GM21447 (cell line): ENCODE data around the gene EIF2B1.

ENCODE experiments used
- ATAC-seq: cut with Tn5 transposase; IDR thresholded peaks from one replicate; pipeline ENCODE4 v1.9.1; 2021; ENCODE audit not compliant: unreplicated experiment

EIF2B1 gene

DNA sequence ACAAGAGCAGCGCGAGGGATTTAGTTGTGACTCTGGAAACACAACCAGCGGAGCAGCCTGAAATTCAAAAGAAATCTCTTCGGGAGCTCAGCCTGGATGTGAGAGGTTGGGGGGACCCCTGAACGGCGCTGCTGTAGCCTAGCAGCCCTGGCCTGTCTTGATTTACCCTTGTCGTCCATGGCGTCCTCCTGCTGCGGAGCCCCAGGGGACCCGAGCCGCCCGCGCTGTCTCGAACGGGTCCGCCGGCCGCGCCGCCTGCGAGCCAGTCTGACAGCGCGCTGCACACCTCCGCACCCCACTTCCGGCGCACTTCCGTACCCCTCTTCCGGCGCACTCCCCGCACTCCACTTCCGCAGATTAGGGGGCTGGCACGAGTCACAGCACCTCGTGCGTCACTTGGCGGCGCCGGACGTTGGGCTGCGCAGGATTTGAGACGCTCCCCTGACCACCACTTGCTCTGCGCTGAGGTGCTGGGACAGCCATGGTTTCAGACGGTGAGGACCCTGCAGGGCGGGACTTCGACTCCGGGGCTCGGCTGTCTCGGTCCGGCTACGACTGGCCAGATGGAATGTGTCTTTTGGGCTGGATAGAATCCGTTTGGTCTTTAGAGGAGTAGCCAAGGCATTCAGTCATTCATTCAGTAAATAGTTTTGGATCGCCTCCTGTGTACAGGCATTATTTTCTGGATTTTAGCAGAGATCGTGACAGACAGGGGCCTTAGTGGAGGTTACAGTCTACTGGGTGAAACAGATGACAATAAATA is at the start of gene EIF2B1, which contains the start of gene GTF2H3:
TSS of gene EIF2B1 (minus strand) at position 308 of the 763 bp plus-strand sequence. CDS start at position 179, 129 bp downstream.
TSS of gene GTF2H3 (plus strand) at position 451 of the 763 bp plus-strand sequence. CDS start at position 482, 31 bp downstream.
- peak; percentile 93 for ATAC-seq

DNA sequence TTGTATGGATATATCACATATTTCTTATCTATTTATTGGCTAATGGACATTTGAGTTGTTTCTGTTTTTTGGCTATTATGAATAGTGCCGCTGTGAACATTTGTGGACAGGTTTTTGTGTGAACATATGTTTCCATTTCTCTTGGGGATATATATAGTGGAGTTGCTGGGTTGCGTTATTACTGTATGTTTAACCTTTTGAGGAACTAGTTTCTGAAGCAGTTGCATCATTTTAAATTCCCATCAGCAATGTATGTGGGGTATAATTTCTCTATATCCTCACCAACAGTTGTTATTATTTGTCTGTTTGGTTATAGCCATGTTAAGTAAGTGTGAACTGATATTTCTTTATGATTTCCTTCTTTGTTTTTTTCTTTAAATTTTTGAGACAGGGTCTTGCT is 48.1 kb upstream of the EIF2B1 start:
- no peak for ATAC-seq

- ATAC-seq: no peak
Measured at GRCh38 chr12:123678981-123679380, 45.5 kb upstream of the EIF2B1 start.

DNA sequence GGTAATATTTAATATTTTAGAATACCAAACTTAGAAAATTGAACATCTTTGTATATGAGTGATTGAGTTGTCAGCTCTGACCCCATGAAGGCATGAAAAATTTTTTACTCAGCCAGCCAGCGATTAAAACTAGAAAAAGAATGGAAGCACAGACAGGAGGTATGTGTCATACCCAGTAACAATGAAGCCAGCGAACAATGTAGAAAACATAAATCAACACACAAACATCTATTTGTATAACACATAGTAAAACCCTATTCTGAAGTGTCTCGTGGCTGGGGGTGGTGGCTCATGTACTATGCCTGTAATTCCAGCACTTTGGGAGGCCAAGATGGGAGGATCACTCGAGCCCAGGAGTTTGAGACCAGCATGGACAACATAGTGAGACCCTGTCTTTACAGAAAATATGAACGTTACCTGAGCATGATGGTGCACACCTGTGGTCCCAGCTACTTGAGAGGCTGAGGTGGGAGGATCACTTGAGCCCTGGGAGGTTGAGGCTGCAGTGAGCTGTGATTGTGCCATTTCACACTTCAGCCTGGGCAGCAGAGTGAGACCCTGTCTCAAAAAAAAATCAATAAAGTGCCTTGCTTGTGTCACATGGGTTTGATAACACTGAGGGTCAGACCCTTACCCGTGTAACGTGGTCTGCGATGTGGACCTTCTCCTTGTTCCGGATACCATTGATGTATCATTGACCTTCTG is 43.3 kb upstream of the EIF2B1 start:
- no peak for ATAC-seq

DNA sequence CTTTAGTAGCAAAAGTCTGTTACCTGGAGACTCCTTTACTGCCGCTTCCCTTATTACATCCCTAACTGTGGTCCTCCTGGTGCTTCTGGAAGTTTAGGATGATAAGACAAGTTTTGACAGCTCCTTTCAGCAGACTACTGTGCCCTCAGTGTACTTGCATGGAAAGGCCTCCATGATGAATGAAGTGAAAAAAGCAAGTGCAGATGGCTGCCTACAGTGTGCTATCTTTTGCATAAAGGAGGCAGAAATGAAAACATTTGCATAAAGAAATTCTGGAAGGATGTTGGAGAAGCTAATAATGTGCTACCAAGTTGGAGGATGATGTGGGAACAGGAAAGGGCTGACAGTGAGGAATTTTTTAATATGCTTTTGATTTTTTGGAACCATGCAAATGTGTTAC is 42.0 kb upstream of the EIF2B1 start:
- no peak for ATAC-seq

DNA sequence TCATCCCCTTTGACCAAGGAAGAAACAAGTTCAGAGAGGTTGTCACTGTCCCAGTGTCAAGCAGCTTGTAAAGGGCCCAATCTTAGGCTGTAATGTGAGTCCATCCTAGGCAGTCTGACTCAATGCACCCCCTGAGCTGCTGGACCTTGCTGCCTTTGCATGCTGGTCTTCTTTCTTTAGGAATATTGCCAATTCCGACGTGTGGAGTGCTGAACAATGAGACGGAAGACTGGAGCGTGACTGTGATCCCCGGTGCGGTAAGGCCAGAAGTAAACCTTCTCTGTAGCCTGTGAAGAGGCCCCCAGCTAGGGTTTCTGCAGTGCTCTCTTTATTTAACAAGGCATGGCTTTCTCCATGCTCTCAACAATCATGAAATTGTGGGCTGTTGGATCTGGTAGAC is 38.4 kb upstream of the EIF2B1 start:
- ATAC-seq: no peak

- ATAC-seq: peak; percentile 97
Measured at GRCh38 chr12:123670882-123671728, 37.6 kb upstream of the EIF2B1 start, which contains the start of gene TCTN2. Gene TCTN2 (plus strand): TSS chr12:123671113. CDS start chr12:123671241, 128 bp downstream.

- no peak for ATAC-seq
Measured at GRCh38 chr12:123667771-123668170, 34.3 kb upstream of the EIF2B1 start.

DNA sequence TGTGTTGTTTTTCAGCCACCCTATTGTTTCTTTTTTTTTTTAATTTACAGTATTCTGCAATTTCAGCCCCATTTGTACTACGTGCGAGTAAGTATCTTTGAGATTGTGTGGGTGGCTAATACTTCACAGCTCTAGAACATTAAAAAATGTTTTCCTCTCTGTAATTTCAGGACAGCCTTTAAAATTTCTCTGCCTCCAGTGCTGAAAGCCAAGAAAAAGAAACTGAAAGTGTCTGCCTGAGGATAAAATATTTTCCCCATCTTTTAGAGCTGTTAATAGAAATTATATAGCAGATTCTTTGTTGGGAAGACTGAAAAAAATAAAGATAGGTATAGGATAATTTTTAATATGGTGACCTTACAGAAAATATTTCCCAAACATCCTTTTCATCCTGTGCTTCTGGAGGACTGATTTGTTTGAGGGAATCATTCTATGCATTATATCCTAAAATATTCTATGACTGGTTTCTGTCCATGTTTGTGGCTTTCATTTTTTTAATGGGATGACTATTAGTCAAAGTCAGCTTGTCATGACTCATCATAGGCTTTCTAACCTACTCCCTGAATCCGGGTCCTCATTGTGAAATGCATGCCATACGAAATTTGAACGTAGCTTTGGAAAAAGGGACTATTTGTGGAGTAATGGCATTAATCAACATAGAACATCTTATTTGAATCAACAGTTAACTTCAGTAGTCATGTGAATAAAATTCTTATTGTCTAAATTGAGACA is 26.7 kb upstream of the EIF2B1 start:
- no peak for ATAC-seq

GRCh38 chr12:123657211-123657610 is 23.7 kb upstream of the EIF2B1 start:
- no peak for ATAC-seq

- no peak for ATAC-seq
Measured at GRCh38 chr12:123656392-123656791, 22.9 kb upstream of the EIF2B1 start.

DNA sequence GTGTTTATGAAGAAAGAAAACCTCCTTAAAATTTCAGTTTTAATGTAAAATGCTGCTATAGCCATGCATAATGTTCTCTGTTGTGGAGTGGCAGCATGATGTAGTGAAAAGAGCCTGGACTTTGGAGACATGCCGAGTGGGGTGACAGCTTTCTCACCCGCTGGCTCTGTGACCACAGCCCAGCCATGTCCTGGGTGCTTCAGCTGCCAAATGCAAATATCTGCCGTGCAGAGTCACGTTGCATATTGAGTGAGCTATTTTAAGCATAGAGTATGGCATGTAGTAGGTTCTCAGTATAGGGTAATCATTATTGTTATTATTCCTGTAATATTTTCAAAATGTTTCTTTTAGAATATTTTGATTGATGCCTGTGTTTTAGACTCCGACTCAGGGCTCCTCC is 21.9 kb upstream of the EIF2B1 start:
- ATAC-seq: peak; percentile 92

DNA sequence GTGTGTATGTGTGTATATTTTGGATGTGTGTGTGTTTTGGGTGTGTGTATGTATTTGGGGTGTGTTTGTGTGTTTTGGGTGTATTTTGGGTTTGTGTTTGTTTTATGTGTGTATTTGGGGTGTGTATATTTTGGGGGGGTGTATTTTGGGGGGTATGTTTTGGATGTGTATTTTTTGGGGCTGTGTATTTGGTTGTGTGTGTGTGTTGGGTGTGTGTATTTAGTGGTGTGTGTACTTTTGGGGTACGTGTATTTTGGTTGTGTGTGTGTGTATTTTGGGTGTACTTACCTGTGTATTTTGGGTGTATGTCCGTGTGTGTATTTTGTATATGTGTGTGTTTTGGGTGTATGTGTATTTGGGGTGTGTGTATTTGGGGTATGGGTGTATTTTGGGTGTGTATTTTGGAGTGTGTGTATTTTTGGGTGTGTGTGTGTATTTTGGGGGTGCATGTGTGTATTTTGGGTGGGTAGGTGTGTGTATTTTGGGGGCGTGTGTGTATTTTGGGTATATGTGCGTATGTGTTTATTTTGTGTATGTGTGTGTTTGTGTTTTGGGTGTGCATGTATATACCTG is 20.7 kb upstream of the EIF2B1 start:
- no peak for ATAC-seq

- no peak for ATAC-seq
Measured at GRCh38 chr12:123648401-123648800, 14.9 kb upstream of the EIF2B1 start.

- no peak for ATAC-seq
Measured at GRCh38 chr12:123645878-123646277, 12.4 kb upstream of the EIF2B1 start.

GRCh38 chr12:123645380-123645779 is 11.9 kb upstream of the EIF2B1 start:
- no peak for ATAC-seq

DNA sequence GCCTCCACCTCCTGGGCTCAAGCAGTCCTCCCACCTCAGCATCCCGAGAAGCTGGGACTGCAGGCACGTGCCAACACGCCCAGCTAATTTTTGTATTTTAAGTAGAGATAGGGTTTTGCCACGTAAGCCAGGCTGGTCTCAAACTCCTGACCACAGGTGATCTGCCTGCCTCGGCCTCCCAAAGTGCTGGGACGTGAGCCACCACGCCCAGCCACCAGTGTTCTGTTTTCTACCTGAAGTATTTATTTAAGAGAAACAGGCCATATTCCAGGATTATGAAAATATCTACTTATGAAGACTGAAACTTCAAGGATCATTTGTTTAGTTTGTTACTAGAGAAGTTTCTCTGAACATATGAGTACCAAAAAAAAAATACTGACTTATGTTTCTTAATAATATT is 10.4 kb upstream of the EIF2B1 start:
- no peak for ATAC-seq

GRCh38 chr12:123634142-123634561 is 666 bp upstream of the EIF2B1 start:
- no peak for ATAC-seq

- no peak for ATAC-seq
Measured at GRCh38 chr12:123621619-123622530, 11.6 kb downstream of the EIF2B1 start.
